Measurements from ENCODE around the gene RPLP1. TPM values are rescaled to one million over a fixed set of nuclear protein-coding genes. Genes with fewer than 3 reads are reported as not detected.

The RPLP1 gene
- polyA plus RNA-seq, 3 donors from 2014 or later, result 537 to 1,740 (median 1,337) TPM

GRCh38 chr15:69466733-69467132 is 14.1 kb downstream of the RPLP1 start:
- no peak for DNase-seq
- Mint-ChIP-seq H3K4me1 (peaks cover 38 to 42% of the 10 kb centered on the region in 2 donors), H3K9me3 (no peaks in the 10 kb centered on the region), H3K27ac (peak overlapping the region in 3 of 6 donors; percentile 34 to 76 (median 40)), H3K36me3 (no peaks in the 10 kb centered on the region), H3K4me3 (no peak overlapping the region), H3K27me3 (ENCODE audit: low read depth in 3 of 3) (peaks cover 18 to 31% (median 19%) of the 10 kb centered on the region in 3 donors)

GRCh38 chr15:69467636-69468035 is 15.0 kb downstream of the RPLP1 start:
- no peak for DNase-seq
- peaks cover 29 to 33% of the 10 kb centered on the region in 2 donors for H3K4me1 Mint-ChIP-seq
- no peaks in the 10 kb centered on the region for H3K36me3 Mint-ChIP-seq
- no peaks in the 10 kb centered on the region for H3K9me3 Mint-ChIP-seq
- H3K27me3 Mint-ChIP-seq (ENCODE audit: low read depth in 3 of 3), result peaks cover 17 to 35% (median 19%) of the 10 kb centered on the region in 3 donors
- peak overlapping the region; percentile 3 to 90 (median 74) for H3K4me3 Mint-ChIP-seq
- H3K27ac Mint-ChIP-seq, result peak overlapping the region; percentile 88 to 99 (median 96)

DNA sequence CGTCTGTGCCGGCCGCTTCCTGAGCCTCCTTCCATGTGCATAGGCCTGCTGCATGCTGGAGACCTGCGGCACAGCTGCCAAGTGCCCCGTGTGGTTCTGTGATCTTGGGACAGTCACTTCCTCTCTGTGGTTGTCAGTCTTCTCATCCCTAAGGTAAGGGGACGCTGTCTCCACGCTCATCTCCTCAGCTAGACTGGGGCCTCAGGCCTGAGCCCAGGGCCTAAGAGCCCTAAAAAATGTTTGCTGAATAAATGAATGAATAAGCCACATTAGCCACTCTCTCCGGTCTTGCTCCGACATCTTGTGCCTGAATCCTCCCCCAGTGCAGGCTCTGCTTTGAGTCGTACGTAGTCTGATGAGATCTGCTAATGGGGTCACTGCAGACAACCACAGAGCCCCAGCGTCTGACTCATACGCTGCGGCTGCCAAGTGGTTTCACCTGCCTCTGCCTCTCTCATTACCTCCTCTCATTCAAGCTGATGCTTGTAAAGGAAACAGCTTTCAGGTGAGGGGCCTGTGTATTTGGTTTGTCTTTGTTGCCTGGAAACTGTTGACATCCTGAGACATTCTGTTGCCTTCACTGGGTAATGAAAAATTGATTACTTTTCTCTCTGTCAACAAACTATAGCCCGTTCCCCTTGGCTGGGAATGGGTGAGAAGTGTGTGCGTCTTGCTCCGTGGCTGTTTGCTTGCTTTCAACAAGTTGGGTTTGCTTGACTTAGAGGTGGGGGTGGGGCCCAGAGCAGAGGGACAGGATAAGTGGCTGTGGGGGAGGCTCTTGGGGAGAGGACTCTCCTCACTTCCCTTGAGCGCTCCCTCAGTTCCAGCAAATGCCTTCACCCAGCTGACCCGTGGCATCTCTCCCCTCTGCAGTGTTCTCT is 15.9 kb downstream of the RPLP1 start:
- H3K4me1 Mint-ChIP-seq, result peaks cover 23 to 25% of the 10 kb centered on the region in 2 donors
- DNase-seq, result peak; percentile 91 to 94 (median 92)
- H3K4me3 Mint-ChIP-seq, result peak overlapping the region; percentile 62 to 90 (median 74)
- H3K36me3 Mint-ChIP-seq, result no peaks in the 10 kb centered on the region
- H3K27me3 Mint-ChIP-seq (ENCODE audit: low read depth in 3 of 3), result peaks cover 14 to 30% (median 17%) of the 10 kb centered on the region in 3 donors
- peak overlapping the region; percentile 88 to 99 (median 96) for H3K27ac Mint-ChIP-seq
- no peaks in the 10 kb centered on the region for H3K9me3 Mint-ChIP-seq

- H3K4me3 Mint-ChIP-seq, result peak overlapping the region in 2 of 5 donors; percentile 74 to 90
- H3K4me1 Mint-ChIP-seq, result peaks cover 21 to 23% of the 10 kb centered on the region in 2 donors
- H3K27me3 Mint-ChIP-seq (ENCODE audit: low read depth in 3 of 3), result peaks cover 15 to 32% (median 16%) of the 10 kb centered on the region in 3 donors
- DNase-seq, result no peak
- H3K9me3 Mint-ChIP-seq, result no peaks in the 10 kb centered on the region
- H3K27ac Mint-ChIP-seq, result peak overlapping the region; percentile 88 to 99 (median 96)
- no peaks in the 10 kb centered on the region for H3K36me3 Mint-ChIP-seq
These were observed 17.0 kb downstream of the RPLP1 start for GRCh38 chr15:69469467-69470201.

- no peak for DNase-seq
- Mint-ChIP-seq H3K27me3 (ENCODE audit: low read depth in 3 of 3) (peaks cover 15 to 27% (median 19%) of the 10 kb centered on the region in 3 donors), H3K4me1 (peaks cover 20 to 21% of the 10 kb centered on the region in 2 donors), H3K27ac (peak overlapping the region in 1 of 6 donors; percentile 47), H3K36me3 (no peaks in the 10 kb centered on the region), H3K9me3 (no peaks in the 10 kb centered on the region), H3K4me3 (no peak overlapping the region)
These were observed 19.4 kb downstream of the RPLP1 start for GRCh38 chr15:69472046-69472445.

DNA sequence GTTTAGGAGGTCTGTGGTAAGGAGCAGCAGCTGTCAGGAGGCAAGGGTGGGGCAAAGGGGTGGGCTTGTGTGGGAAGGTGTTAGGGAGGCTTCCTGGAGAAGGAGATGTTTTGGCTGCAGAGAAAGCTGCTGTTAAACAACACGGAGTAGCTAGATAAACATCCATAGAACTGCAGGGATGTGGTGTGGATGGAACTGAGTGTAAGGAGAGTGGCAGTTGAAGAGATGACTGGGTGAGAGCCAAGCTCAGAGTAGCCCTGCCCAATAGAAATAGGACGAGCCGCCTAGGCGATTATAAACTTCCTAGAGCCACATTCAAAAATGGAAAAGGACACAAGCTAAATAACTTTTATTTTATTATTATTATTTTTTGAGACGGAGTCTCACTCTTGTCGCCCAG is 19.9 kb downstream of the RPLP1 start:
- DNase-seq, result no peak
- Mint-ChIP-seq H3K9me3 (no peaks in the 10 kb centered on the region), H3K27ac (no peak overlapping the region), H3K4me1 (peaks cover 19% of the 10 kb centered on the region in 2 donors), H3K27me3 (ENCODE audit: low read depth in 3 of 3) (peaks cover 15 to 27% (median 19%) of the 10 kb centered on the region in 3 donors), H3K36me3 (no peaks in the 10 kb centered on the region), H3K4me3 (no peak overlapping the region)

GRCh38 chr15:69474291-69474690 is 21.7 kb downstream of the RPLP1 start:
- DNase-seq, result no peak
- Mint-ChIP-seq H3K4me1 (peaks cover 11 to 15% of the 10 kb centered on the region in 2 donors), H3K27me3 (ENCODE audit: low read depth in 3 of 3) (peaks cover 3 to 14% (median 6%) of the 10 kb centered on the region in 3 donors), H3K27ac (no peak overlapping the region), H3K36me3 (peaks cover 0 to under 1% (median 0%) of the 10 kb centered on the region in 3 donors), H3K9me3 (peaks cover 0 to under 1% (median 0%) of the 10 kb centered on the region in 6 donors), H3K4me3 (no peak overlapping the region)

- DNase-seq, result no peak
- Mint-ChIP-seq H3K9me3 (peaks cover 0 to 4% (median 0%) of the 10 kb centered on the region in 6 donors), H3K27ac (no peak overlapping the region), H3K4me3 (no peak overlapping the region), H3K36me3 (peaks cover 0 to 7% (median 3%) of the 10 kb centered on the region in 3 donors), H3K4me1 (peaks cover 13 to 19% of the 10 kb centered on the region in 2 donors), H3K27me3 (ENCODE audit: low read depth in 3 of 3) (peaks cover 2 to 13% (median 7%) of the 10 kb centered on the region in 3 donors)
These were observed 22.3 kb downstream of the RPLP1 start for GRCh38 chr15:69474846-69475455.

DNA sequence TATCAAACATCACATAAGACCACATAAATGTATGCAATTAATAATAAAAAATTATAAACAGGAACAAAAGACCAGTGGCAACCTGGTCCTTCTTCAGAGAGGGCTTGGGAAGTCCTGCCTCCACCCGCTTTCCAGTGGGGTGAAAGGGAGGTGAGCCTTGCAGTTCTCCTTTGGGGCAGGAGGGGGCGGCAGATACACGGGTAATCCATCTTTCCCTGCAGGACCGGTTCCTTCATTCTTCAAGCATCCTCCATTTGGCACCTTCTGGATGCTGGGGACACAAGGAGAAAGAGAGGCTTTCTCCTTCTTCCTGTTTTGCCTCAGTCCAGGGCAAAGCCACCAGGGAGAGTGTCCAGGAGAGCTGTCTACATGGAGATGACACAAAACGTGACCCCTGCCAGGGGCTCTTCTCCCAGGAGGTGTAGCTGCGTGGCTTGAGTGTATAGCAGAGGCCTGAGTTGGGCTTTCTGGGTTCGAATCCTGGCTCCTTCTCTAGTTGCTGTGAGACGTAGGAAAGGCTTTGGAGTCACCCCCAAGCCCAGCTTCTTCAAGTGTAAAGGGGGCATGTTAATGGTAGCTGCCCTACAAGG is 23.2 kb downstream of the RPLP1 start:
- DNase-seq, result peak; percentile 74 to 76 (median 75)
- Mint-ChIP-seq H3K27me3 (ENCODE audit: low read depth in 3 of 3) (peaks cover 2 to 11% (median 7%) of the 10 kb centered on the region in 3 donors), H3K27ac (no peak overlapping the region), H3K9me3 (peaks cover 0 to 4% (median 0%) of the 10 kb centered on the region in 6 donors), H3K4me1 (peaks cover 22 to 28% of the 10 kb centered on the region in 2 donors), H3K36me3 (peaks cover 0 to 8% (median 3%) of the 10 kb centered on the region in 3 donors), H3K4me3 (no peak overlapping the region)

GRCh38 chr15:69476704-69477473 is 24.3 kb downstream of the RPLP1 start:
- H3K9me3 Mint-ChIP-seq, result peaks cover 0 to 4% (median 0%) of the 10 kb centered on the region in 6 donors

GRCh38 chr15:69478259-69478781 is 25.7 kb downstream of the RPLP1 start:
- peaks cover 0 to 8% (median 3%) of the 10 kb centered on the region in 3 donors for H3K36me3 Mint-ChIP-seq
- H3K4me3 Mint-ChIP-seq, result no peak overlapping the region
- peaks cover 0 to 4% (median 0%) of the 10 kb centered on the region in 6 donors for H3K9me3 Mint-ChIP-seq
- peaks cover 35 to 45% of the 10 kb centered on the region in 2 donors for H3K4me1 Mint-ChIP-seq
- DNase-seq, result peak; percentile 47 to 53 (median 49)
- H3K27ac Mint-ChIP-seq, result peak overlapping the region in 1 of 6 donors; percentile 16
- H3K27me3 Mint-ChIP-seq (ENCODE audit: low read depth in 3 of 3), result peaks cover 0 to 7% (median 2%) of the 10 kb centered on the region in 3 donors

More at GRCh38 chr15:69476704-69477473, 24.3 kb downstream of the RPLP1 start:
- Mint-ChIP-seq H3K4me1 (peaks cover 32 to 38% of the 10 kb centered on the region in 2 donors), H3K27me3 (ENCODE audit: low read depth in 3 of 3) (peaks cover 2 to 7% (median 5%) of the 10 kb centered on the region in 3 donors), H3K4me3 (no peak overlapping the region), H3K36me3 (peaks cover 0 to 8% (median 3%) of the 10 kb centered on the region in 3 donors), H3K27ac (peak overlapping the region in 2 of 6 donors; percentile 20 to 22)
- no peak for DNase-seq

- H3K4me1 Mint-ChIP-seq, result peaks cover 35 to 45% of the 10 kb centered on the region in 2 donors
- no peak overlapping the region for H3K4me3 Mint-ChIP-seq
- peaks cover 0 to 4% (median 0%) of the 10 kb centered on the region in 6 donors for H3K9me3 Mint-ChIP-seq
- peaks cover 0 to 8% (median 3%) of the 10 kb centered on the region in 3 donors for H3K36me3 Mint-ChIP-seq
- peak overlapping the region in 1 of 6 donors; percentile 31 for H3K27ac Mint-ChIP-seq
- DNase-seq, result no peak
- peaks cover 0 to 7% (median under 1%) of the 10 kb centered on the region in 3 donors for H3K27me3 Mint-ChIP-seq (ENCODE audit: low read depth in 3 of 3)
These were observed 26.5 kb downstream of the RPLP1 start for GRCh38 chr15:69479081-69479480.

Data from immature natural killer cell (primary cell).